Suprapubic skin (tissue), 4 donors: ENCODE measurements around the gene SAMD14. TPM values are rescaled to one million over a fixed set of nuclear protein-coding genes. Genes with fewer than 3 reads are reported as not detected.
A peak's percentile ranks its signal among the peaks of the same experiment; 100 is the strongest.

Source experiments
- DNase-seq, 2 donors: peaks; one replicate each; pipeline ENCODE4 v3.0.0-alpha.2; 2019; ENCODE audit warnings: low spot score in 2 of 2
- H3K27ac ChIP-seq: fragments of 200-600 bp; sonication (generic); one replicate; pipeline ENCODE4 v1.5.1; 2019
- H3K27me3 ChIP-seq: fragments of 200-600 bp; sonication (generic); one replicate; pipeline ENCODE4 v1.5.1; 2019
- H3K36me3 ChIP-seq: fragments of 200-600 bp; sonication (generic); one replicate; pipeline ENCODE4 v1.5.1; 2019
- H3K4me1 ChIP-seq: fragments of 200-600 bp; sonication (generic); one replicate; pipeline ENCODE4 v1.5.1; 2019
- H3K4me3 ChIP-seq: fragments of 200-600 bp; sonication (generic); one replicate; pipeline ENCODE4 v1.5.1; 2019; ENCODE audit warnings: mild to moderate bottlenecking
- H3K9me3 ChIP-seq: fragments of 200-600 bp; sonication (generic); one replicate; pipeline ENCODE4 v1.5.1; 2019
- CTCF ChIP-seq, 2 donors: fragments of 200-600 bp in 1 of 2; fragments of 450-650 bp in 1 of 2; sonication (generic) in 1 of 2; IDR thresholded peaks; one replicate each; pipeline ENCODE4 v1.5.1; 2016 to 2019; ENCODE audit warnings: antibody characterized with exemption in 2 of 2, mild to moderate bottlenecking in 1 of 2, moderate library complexity in 1 of 2
- EP300 ChIP-seq: sonication (generic); formaldehyde crosslinking; IDR thresholded peaks from one replicate; pipeline ENCODE4 v1.6.1; 2017; ENCODE audit warnings: antibody characterized with exemption
- POLR2A ChIP-seq, 2 donors: fragments of 450-650 bp; IDR thresholded peaks; one replicate each; pipeline ENCODE4 v1.6.1; 2017; ENCODE audit warnings: antibody characterized with exemption in 2 of 2, mild to moderate bottlenecking in 2 of 2, moderate library complexity in 2 of 2
- POLR2AphosphoS5 ChIP-seq, 3 donors: sonication (generic); formaldehyde crosslinking; IDR thresholded peaks; one replicate each; pipeline ENCODE4 v1.6.1; 2017; ENCODE audit warnings: antibody characterized with exemption in 3 of 3
- WGBS: methylation state at CpG from one replicate; pipeline ENCODE4 v1.1.5; 2018; 5-methylcytosine and 5-hydroxymethylcytosine counted together
- total RNA-seq, 4 donors: library from RNA; depleted of rRNA; stranded (reverse); fragments of >200 nt; gene quantifications; one replicate each; pipeline ENCODE4 v1.1.0, GENCODE V29; 2016

Gene SAMD14
- total RNA-seq, 4 donors from 2014 or later: 0.68 TPM; not detected in 3

- no peak overlapping the region for H3K27ac ChIP-seq
- H3K9me3 ChIP-seq: no peaks in the 10 kb centered on the region
- H3K4me3 ChIP-seq: no peak overlapping the region
- no peak for TF ChIP-seq CTCF (IDR thresholded peaks at IDR 0.05)
- TF ChIP-seq EP300: no peak
- TF ChIP-seq POLR2A (IDR thresholded peaks at IDR 0.05): no peak
- no peak for TF ChIP-seq POLR2AphosphoS5 (IDR thresholded peaks at IDR 0.05)
- peaks cover 29% of the 10 kb centered on the region for H3K36me3 ChIP-seq
- no peak for DNase-seq
- peaks cover 19% of the 10 kb centered on the region for H3K4me1 ChIP-seq
- H3K27me3 ChIP-seq: no peaks in the 10 kb centered on the region
- 79% methylated on average over 5 of the region's 5 CpGs for WGBS
Measured at GRCh38 chr17:50081757-50082156, 48.2 kb downstream of the SAMD14 start.

- H3K4me3 ChIP-seq: no peak overlapping the region
- H3K36me3 ChIP-seq: peaks cover 39% of the 10 kb centered on the region
- 77% methylated on average over 7 of the region's 7 CpGs for WGBS
- no peaks in the 10 kb centered on the region for H3K9me3 ChIP-seq
- TF ChIP-seq EP300: no peak
- peaks cover 19% of the 10 kb centered on the region for H3K4me1 ChIP-seq
- no peak for DNase-seq
- no peaks in the 10 kb centered on the region for H3K27me3 ChIP-seq
- no peak overlapping the region for H3K27ac ChIP-seq
Measured at GRCh38 chr17:50080827-50081226, 49.1 kb downstream of the SAMD14 start.

GRCh38 chr17:50080096-50080480, 49.9 kb downstream of the SAMD14 start:
- no peak for DNase-seq
- H3K27me3 ChIP-seq: no peaks in the 10 kb centered on the region
- H3K9me3 ChIP-seq: no peaks in the 10 kb centered on the region
- TF ChIP-seq POLR2AphosphoS5 (IDR thresholded peaks at IDR 0.05): no peak
- no peak for TF ChIP-seq POLR2A (IDR thresholded peaks at IDR 0.05)
- no peak for TF ChIP-seq EP300
- no peak for TF ChIP-seq CTCF (IDR thresholded peaks at IDR 0.05)
- no peak overlapping the region for H3K4me3 ChIP-seq
- 62% methylated on average over 11 of the region's 11 CpGs for WGBS
- H3K4me1 ChIP-seq: peaks cover 19% of the 10 kb centered on the region
- H3K36me3 ChIP-seq: peaks cover 46% of the 10 kb centered on the region
- H3K27ac ChIP-seq: no peak overlapping the region

DNA sequence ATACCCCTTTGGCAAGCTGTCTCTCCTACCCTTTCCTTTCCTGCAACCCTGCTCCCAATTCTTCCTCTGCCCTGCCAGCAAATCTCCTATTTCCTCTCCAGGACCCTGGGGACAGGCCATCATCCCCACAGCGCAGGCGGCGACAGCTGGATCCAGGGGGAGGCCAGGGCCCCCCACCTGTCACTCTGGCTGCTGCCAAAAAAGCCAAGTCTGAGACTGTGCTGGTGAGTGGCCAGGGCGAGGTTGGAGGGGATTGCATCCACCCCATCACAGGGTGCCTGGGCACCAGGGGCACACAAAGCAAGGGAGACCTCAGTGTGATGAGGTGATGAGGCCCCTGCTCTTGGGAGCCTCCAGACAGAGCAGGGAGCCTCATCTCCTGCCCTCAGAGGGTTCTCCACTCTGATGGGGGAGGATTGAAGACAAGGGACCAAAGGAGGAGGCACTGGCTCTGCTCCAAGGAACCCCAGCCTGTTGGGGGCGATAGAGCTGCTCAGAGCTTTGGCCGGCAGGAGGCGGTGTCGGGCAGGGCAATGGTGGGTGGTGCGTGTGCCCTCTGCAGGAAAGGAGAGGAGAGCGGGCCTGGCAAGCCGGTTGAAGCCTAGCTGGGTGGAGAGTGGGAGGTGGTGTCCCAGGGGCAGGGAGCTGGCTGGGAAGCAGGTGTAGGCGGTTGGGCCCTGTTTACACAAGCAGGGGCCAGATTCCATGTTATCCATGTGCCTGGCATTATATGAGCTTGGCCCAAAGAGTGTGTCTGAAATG, 50.4 kb downstream of the SAMD14 start:
- 46% methylated on average over 12 of the region's 12 CpGs for WGBS
- Histone ChIP-seq H3K36me3 (peaks cover 50% of the 10 kb centered on the region), H3K4me1 (peaks cover 19% of the 10 kb centered on the region), H3K27ac (no peak overlapping the region), H3K9me3 (no peaks in the 10 kb centered on the region), H3K4me3 (no peak overlapping the region), H3K27me3 (no peaks in the 10 kb centered on the region)
- TF ChIP-seq CTCF (IDR thresholded peaks at IDR 0.05) (peak; percentile 40 to 77), EP300 (no peak)
- DNase-seq: no peak

DNA sequence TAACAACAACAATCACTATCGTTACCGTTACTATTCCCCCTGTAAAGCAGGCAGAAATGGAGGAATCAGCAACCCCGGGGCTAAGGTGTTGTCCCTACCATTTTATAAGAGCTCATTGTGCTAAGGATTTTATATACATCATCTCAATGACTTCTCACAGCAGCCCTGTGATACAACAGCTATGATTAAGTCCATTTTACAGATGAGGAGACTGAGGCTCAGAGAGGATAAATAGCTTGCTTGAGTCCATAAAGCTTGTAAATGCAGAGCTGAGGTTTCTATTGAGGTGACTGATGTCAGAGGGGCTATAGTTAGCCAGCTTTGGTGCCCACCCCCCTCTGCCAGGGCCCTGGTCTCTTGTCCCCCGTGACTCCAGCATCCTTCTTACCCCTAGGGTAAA, 51.5 kb downstream of the SAMD14 start:
- H3K36me3 ChIP-seq: peaks cover 57% of the 10 kb centered on the region
- peaks cover 19% of the 10 kb centered on the region for H3K4me1 ChIP-seq
- no peak overlapping the region for H3K4me3 ChIP-seq
- no peak for TF ChIP-seq POLR2A (IDR thresholded peaks at IDR 0.05)
- TF ChIP-seq EP300: no peak
- no peak for TF ChIP-seq CTCF (IDR thresholded peaks at IDR 0.05)
- TF ChIP-seq POLR2AphosphoS5 (IDR thresholded peaks at IDR 0.05): no peak
- H3K27ac ChIP-seq: no peak overlapping the region
- no peak for DNase-seq
- H3K27me3 ChIP-seq: no peaks in the 10 kb centered on the region
- H3K9me3 ChIP-seq: no peaks in the 10 kb centered on the region
- 77% methylated on average over 4 of the region's 4 CpGs for WGBS
